ENCODE data around the gene RMI2. TPM values are rescaled to one million over a fixed set of nuclear protein-coding genes. Genes with fewer than 3 reads are reported as not detected.
A peak's percentile ranks its signal among the peaks of the same experiment; 100 is the strongest.

Gene RMI2
- total RNA-seq, 1 experiment from 2014 or later: 33.7 TPM

- no peak for DNase-seq (ENCODE audit: low spot score)
These were observed 35.2 kb upstream of the RMI2 start for GRCh38 chr16:11309895-11310633.

DNA sequence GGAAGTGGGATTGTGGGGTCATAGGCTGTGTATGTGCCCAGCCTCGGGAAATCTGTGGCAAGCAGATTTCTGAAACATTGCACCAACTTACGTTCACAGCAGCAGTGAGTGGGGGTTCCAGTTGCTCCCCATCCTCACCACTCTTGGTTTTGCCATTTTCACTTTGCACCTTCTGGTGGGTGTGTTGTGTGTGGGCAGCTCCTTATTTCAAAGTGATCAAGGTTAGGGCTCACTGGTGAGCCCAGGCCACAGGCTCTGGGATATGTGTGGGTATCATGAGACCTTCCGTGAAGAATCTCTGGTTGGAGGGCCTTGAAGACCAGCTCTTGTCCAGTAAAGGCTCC is 34.7 kb upstream of the RMI2 start:
- no peak for DNase-seq (ENCODE audit: low spot score)

GRCh38 chr16:11310997-11311561 is 34.2 kb upstream of the RMI2 start:
- DNase-seq (ENCODE audit: low spot score): no peak

GRCh38 chr16:11312718-11313492 is 32.4 kb upstream of the RMI2 start:
- DNase-seq (ENCODE audit: low spot score): peak; percentile 67

- no peak for DNase-seq (ENCODE audit: low spot score)
These were observed 31.6 kb upstream of the RMI2 start for GRCh38 chr16:11313493-11314308.

- DNase-seq (ENCODE audit: low spot score): no peak
These were observed 30.9 kb upstream of the RMI2 start for GRCh38 chr16:11314309-11314894.

DNA sequence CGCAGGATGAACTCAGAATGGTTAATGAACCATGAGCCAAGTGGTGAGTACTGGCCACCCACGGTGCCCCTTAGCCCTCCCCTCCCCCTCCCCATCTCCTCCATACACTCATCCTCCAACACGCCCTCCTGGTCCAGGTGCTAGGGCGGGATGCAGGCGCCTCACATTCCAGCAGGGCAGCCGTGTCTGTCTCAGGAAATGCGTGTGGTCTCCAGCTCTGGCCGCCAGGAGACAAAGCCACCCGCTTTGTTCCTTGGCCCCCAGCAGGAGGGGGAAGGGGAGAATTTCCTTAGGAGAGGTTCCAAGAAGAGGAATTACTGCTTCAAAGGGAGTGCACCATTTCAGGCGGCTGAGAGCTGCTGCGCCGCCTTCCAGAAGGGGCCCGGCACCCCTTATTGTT is 29.7 kb upstream of the RMI2 start:
- peak; percentile 95 for DNase-seq (ENCODE audit: low spot score)

GRCh38 chr16:11316331-11317015 is 28.8 kb upstream of the RMI2 start:
- DNase-seq (ENCODE audit: low spot score): peak; percentile 75

DNA sequence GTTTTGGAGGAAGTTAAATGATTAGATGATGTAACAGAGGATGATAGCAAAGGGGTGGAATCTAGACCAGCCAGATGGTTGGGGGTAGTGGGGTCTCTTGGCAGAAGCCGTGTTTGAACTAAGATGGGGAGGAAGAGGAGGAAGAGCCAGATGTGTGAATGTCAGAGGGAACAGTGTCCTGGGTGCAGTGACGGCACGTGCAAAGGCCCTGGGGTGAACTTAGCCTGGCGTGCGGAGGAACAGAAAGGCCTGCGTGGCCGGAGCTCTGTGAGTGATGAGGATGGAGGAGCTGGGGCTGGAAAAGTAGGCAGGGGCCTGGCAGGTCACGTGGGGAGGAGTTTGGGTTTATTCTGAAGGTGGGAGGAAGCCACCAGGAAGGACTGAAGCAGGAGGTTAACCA is 26.4 kb upstream of the RMI2 start:
- no peak for DNase-seq (ENCODE audit: low spot score)

DNA sequence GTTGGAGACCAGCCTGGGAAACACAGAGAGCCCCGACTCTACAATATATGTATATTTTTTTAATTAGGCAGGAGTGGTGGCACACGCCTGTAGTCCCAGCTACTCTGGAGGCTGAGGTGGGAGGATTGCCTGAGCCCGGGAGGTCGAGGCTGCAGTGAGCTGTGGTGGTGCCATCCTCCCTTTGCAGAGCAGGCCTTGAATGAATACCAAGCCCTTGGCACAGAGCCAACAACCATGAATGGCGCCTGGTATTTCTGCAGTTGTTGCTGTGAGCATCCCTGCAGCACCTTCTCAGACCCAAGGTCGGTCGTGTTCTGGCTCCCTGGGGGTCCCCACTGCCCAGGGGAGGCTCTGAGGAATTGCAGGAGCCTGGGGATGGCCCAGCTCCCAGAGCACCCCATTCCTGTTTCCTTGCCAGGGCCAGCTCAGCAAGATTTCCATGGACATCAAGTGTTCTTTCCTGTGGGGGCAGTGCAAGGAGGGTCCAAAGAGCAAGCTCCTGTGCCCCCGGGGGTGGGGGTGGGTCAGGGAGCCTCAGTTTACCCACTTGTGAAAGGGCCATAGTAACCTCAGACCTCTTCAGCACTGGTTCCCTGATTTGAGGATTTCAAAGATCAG is 25.6 kb upstream of the RMI2 start:
- no peak for DNase-seq (ENCODE audit: low spot score)

- DNase-seq (ENCODE audit: low spot score): no peak
These were observed 25.1 kb upstream of the RMI2 start for GRCh38 chr16:11320170-11320569.

GRCh38 chr16:11321662-11322061 is 23.6 kb upstream of the RMI2 start:
- no peak for DNase-seq (ENCODE audit: low spot score)

GRCh38 chr16:11322823-11323222 is 22.4 kb upstream of the RMI2 start:
- DNase-seq (ENCODE audit: low spot score): no peak

- DNase-seq (ENCODE audit: low spot score): no peak
These were observed 21.5 kb upstream of the RMI2 start for GRCh38 chr16:11323551-11324336.

GRCh38 chr16:11325404-11326083 is 19.7 kb upstream of the RMI2 start:
- no peak for DNase-seq (ENCODE audit: low spot score)

GRCh38 chr16:11326084-11326736 is 19.0 kb upstream of the RMI2 start:
- no peak for DNase-seq (ENCODE audit: low spot score)

- DNase-seq (ENCODE audit: low spot score): no peak
These were observed 18.5 kb upstream of the RMI2 start for GRCh38 chr16:11326737-11327276.
